Stimulated activated CD4-positive, alpha-beta T cell treated with anti-CD3 and anti-CD28 coated beads, Interleukin-15, amount 100 ng/mL, for 1 hour (primary cell): ENCODE data around the gene NBEAL1.
A peak's percentile ranks its signal among the peaks of the same experiment; 100 is the strongest.
"Not testable (repeated sequence)": the region's sequence is repeated elsewhere in the genome, so short reads cannot be mapped to it uniquely, and the experiment has no call there.

Experiments used
- DNase-seq, 2 donors: peaks; one replicate each; pipeline ENCODE4 v3.0.0-alpha.2; 2020; ENCODE audit warnings: low read depth in 1 of 2, low spot score in 1 of 2

NBEAL1 gene

DNA sequence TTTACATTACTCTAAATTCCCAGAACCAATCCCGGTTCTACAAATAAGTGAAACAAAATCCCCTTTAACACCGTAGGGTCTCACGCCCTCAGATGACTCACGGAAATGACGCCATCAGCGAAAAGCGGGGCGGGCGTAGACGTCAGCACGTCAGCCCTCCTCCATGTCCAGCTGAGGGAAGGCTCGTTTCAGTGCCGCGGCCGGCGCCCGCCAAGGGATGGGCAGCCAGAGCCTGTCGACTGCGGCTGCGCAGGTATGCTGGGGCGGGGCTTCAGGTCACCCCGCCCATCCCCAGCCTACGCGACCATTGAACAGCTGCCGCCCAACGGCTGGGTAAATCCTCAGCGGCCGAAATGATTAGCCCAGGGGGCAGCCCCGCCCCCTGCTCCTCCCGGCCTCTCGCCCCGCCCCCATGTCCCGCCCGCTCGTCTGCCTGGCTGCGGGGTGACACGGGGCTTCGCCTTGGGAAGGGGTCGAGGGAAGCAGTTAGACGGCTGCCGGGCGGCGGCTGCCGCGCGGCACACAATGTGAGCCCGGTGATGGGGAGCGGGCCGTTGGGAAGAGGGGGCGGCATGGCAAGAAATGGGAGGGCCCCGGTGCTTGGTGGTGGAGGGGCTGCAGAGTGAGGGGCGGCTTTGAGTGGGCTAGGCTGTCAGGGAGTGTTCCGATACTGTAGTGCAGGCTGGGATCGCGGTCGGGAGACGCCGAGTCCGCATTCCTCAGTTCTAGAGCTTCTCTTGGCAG, at the start of gene NBEAL1:
Gene NBEAL1, plus strand, starts transcription at position 420 of the 744 bp plus-strand sequence. CDS start 1,510 bp downstream, outside the sequence.
- peak; percentile 90 to 94 for DNase-seq

DNA sequence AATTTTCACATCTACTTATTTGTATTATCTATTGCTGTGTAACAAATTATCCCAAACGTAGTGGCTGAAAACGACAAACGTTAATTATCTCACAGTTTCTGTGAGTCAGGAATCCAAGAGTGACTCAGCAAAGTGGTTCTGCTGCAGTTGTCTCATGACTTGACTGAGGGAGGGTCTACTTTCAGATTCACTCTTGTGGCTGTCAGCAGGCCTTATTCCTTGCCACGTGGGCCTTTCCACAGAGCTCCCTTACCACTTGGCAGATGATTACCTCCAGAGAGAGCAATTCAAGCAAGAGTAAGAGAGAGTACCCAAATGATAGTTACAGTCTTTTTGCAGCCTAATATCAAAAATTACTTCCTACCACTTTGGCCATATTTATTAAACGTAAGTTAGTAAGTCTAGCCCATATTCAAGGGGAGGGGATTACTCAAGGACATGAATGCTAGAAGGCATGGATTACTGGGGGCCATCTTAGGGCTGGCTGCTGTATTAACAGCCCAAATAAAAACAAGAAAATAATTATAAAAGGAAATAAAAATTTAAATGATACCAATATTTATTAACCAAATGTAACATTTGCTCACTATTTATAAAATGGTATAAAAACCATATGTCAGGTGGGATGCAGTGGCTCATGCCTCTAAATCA, 48.7 kb upstream of the NBEAL1 start:
- DNase-seq, result no peak

DNA sequence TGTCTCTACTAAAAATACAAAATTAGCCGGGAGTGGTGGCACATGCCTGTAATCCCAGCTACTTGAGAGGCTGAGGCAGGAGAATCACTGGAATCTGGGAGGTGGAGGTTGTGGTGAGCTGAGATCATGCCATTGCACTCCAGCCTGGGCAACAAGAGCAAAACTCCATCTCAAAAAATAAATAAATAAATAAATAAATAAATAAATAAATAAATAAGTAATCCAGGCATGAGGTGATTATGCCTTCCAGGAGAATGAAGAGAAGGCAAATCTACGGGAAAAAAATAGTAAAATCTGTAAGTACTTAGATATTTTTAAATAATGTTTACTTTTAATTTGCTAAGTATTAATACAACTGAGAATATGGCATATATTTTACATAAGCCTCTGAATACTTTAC, 45.3 kb upstream of the NBEAL1 start:
- DNase-seq, result not testable (repeated sequence)

DNA sequence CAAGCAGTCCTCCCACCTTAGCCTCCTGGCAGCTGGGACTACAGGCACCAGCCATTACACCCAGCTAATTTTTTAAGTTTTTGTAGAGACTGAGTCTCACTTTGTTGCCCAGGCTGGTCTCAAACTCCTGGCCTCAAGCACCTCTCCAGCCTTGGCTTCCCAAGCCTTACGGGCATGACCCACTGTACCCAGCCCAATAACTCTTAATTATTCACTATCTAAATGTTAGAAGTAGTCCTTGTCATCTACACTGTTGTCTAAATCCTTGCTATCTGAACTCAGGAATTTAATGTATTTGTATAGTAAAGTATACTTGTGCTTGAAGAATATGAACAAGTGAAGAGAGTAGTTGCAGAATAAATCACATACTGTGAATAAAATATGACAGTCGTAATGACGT, 37.9 kb upstream of the NBEAL1 start:
- no peak for DNase-seq

DNA sequence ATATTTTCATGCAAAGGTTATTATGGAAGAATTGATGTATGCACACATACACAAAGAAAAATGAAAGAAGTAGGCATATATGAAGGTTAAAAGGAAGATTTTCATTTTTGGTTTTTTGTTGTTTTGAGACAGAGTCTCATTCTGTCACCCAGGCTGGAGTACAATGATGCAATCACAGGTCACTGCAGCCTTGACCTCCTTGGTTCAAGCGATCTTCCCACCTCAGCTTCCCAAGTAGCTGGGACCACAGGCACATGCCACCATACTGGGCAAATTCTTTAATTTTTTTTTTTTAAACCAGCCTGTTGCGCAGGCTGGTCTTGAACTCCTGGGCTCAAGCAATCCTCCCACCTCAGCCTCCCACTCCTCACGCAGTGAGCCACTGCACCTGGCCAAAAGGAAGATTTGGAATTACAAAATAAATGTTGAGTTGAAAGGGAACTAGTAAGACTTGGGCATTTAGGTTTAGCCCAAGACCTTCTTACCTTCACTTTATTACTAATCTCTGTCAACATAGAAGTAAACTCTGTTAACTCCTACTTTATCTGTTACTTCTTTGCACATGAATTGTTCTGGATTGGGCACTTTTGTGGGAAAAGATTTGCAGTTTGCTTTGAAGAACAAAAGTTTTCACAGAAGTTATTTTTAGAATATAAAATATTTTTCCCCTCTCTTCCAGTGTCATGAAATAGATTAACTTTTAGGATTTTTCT, 31.7 kb upstream of the NBEAL1 start:
- no peak for DNase-seq

DNA sequence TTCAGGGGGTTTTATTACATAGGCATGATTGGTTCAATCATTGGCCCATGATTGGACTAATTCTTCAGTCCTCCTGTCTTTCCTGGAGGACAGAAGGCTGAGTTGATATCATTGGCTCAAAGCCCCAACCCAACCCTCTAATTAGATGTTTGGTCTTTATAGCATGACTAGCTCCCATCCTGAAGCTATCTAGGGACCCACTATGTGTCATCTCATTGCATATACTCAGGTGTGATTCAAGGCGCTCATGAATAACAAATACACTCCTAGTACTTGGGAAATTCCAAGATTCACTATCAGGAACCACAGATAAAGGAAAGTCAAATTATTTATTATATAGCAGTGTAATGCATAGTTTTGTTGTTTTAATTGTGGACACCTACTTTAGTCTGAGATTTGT, 24.9 kb upstream of the NBEAL1 start:
- DNase-seq, result no peak

DNA sequence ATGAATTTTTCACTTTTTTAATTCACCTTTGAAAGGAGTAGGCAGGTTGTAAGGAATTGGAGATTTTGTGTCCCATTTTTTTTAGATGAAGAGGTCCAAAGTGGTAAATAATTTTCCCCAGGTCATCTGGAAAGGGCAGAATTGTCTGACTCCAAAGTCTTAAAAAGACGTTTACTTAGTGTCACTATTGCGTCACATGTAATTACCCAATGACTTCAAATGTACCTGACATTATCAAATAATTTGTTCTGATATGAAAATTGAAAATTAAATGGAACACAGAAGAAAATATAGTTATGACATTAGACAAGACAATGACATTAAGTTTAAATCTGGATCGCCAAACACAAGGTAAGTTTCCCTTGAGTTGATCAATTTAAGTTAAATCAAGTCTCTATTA, 24.2 kb upstream of the NBEAL1 start:
- DNase-seq, result no peak

DNA sequence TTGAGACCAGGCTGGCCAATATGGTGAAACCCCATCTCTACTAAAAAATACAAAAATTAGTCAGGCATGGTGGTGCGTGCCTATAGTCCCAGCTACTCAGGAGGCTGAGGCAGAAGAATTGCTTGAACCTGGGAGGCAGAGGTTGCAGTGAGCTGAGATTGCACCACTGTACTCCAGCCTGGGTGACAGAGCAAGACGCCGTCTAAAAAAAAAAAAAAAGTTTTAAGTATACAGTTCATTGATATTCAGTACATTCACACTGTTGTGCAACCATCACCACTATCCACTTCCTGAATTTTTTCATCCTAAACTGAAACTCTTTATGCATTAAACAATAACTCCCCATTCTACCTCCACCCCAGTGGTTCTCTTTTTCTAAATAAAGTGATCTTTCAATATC, 17.6 kb upstream of the NBEAL1 start:
- not testable (repeated sequence) for DNase-seq

DNA sequence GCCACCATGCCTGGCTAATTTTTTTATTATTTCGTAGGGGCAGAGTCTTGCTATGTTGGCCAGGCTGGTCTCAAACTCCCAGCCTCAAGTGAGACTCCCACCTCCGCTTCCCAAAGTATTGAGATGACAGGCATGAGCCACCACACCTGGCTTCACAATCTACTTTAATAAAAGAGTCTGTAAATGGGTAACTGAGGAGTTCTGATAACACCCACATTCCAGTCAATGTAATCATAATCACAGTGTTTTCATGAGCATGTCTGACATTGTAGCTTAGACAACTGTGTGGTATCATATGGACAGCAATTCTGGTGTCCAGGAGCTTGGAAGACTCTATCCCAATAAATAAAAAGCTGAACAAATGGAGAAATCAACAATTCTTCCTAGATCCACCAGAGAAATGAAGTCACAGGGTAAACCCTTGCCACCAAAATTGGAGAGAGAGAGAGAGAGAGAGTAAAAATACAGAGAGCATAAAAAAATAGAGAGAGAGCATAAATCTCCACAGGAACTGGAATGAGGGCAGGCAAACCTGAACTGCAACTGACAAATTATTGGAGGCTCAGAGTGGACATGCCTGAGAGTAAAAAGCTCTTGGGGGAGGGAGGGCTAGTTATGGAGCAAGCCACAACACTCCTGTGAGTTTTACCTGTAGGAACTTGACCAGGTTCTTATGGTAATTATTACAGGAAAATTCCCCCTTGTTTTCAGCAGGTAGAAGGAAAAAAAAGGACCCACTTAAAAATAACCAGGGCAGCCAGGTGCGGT, 12.4 kb upstream of the NBEAL1 start:
- DNase-seq, result no peak

DNA sequence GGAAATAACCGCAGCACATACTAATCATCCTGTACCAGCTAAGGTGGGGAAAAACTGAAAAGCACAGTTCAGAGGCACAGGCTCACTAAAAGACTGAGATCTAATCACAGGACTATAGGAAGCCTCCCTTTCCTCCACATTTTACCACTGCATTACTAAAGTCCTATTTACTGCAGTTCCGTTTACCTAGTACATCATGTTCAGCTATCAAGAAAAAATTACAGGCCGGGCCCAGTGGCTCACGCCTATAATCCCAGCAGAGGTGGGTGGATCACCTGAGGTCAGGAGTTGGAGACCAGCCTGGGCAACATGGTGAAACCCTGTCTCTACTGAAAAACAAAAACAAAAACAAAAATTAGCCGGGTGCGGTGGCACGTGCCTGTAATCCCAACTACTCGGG, 11.0 kb upstream of the NBEAL1 start:
- no peak for DNase-seq

DNA sequence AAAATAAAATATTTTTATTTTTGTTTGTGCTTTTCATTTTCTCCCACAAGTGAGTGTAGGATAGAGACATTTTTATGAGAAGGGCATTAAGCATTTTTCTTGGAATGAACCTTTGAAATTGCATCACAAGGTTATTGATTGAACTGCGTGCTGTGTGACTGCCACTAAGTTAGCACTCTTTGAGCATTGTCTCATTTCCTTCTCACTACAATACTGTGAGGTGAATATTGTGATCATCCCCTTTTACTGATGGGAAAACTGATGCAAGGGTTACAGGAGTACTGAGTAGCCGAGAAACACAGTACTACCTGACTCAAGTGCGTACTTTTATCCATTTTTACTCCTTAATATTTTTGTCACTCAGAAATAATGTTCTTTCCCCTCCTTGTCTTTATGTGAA, 2.0 kb downstream of the NBEAL1 start:
- DNase-seq, result no peak

DNA sequence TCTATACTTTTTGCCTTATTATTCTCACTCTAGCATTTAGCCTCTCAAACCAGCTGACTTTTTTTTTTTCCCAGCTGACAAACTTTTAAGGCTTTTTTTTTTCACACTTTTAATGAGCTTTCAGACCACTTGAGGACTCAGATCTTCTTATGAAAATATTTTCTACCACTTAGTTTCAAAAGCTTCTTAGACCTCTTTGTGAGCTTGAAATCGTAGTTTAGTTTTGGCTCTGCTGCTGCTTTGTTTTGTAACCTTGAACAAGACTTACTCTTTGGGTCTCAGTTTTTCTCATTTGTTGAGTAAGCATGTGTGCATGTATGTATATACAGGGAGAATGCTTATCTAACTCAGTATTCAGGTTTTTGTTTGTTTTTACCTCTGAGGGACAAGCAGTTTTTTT, 3.5 kb downstream of the NBEAL1 start:
- no peak for DNase-seq

DNA sequence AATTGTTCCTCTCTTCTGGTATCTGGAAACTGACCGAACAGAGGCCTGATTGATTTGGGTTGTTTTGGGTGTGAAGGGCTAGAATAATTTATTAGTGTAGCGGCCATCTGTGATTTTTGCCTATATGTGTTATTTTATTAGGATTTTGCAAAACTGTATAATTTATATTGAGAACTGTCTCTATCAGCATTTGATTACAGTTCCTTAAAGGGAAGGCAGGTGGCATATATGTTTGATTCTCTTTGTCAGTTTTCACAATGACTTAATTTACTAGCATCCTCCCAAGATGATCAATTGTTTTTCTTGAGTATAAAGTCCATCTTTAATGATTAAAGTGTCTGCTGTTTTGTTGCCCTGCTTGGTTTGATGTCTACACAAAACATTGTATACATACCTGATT, 4.5 kb downstream of the NBEAL1 start:
- no peak for DNase-seq

DNA sequence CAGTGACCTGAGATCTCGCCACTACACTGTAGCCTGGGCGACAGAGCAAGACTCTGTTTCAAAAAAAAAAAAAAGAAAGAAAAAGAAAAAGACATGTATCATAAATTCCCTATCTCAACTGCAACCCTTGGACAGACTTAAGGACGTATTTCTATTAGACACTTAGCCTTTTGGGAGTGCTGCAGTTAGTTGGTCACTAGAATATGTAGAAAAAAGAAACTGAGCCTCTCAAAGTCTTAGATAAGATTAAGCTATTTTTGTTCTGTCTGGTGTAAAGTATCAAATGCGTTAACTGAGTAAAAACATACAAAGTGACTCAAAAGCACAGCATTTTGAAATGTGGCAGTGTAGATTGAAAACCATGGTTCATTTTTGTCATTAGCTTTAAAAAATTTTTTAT, 7.3 kb downstream of the NBEAL1 start:
- DNase-seq, result no peak

DNA sequence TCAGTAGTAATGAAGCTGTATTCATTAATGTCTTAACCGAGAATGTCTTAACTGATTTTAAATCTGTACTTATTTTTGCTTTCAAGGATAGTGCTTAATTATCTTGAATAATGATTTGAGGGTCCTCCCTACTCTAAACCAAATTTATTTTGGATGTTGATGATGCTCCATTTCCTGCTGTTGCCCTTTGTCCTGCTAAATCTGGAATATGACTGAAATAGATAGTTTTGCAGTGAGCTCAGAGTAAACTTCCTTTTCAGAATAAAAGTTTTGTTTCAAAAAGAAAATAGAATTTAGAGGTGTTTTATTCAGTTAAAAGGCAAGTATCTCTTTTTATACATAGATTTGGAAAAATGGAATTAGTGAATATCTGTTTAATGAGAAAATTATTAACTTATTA, 8.1 kb downstream of the NBEAL1 start:
- no peak for DNase-seq

DNA sequence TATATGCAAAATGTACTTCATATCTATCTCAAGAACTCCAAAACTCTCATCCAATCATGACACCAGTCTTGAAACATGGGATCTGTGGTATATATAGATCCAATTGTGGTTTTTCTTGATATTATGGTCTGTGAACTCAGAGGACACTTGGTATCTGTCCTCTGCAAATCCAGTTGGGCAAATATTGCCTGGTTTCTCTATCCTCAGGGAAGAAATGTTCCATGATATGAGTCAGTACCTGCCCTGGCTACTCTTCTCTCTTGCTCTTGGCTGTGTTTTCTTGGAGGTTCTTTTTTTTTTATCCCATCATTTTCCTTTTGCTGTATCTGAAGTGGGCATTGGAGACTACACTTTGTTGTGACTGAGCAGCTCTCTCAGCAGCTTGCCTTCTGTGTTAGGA, 10.9 kb downstream of the NBEAL1 start:
- DNase-seq, result no peak

DNA sequence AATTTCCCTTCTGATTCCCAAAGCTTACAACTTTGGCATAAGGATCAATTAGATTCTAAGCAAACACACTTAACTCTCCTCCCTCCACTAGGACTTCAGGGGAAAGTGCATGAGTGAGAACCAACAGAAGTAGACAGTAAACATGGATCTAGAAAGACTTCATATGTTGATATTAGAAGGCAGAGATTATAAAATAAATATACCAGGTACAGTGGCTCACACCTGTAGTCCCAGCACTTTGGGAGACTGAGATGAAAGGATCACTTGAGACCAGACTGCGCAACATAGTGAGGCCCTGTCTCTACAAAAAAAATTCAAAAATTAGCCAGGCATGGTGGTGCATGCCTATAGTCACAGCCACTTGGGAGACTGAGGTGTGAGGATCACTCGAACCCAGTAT, 15.9 kb downstream of the NBEAL1 start:
- DNase-seq, result no peak

DNA sequence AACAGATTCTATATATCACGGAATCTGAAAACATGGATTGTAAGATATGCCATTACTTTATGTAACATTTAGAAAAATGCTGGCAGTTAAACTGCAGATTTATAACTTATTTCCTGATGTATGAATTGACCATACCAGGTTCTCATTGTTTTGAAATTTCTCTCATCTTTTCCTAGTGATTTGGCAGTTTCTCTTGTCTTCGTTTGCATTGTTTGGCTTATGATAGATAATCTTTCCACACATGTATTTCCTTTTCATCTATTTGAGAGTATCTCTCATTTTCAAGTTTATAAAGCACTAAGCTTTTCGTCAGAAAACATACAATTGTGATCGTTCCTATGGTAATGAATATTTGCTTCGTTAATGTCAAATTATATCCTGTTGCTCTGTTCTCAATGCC, 16.3 kb downstream of the NBEAL1 start:
- no peak for DNase-seq

DNA sequence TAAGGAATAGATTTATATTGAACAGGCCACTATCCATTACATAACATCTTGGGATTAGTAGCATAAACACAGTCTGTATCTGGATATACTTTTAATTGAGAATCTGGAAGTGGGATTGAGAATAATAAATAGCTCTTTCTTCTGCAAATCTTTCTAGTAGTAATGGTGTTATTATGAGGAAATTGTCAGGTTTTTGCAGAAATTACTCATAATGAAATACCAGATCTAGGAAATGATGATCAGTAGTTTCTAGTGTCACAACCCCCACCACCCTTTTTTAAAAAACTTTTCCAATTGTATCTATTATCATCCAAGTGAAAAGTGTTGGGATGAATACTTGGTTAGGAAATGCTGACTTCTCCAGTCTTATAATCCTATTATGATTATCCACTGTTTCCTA, 18.7 kb downstream of the NBEAL1 start:
- no peak for DNase-seq

DNA sequence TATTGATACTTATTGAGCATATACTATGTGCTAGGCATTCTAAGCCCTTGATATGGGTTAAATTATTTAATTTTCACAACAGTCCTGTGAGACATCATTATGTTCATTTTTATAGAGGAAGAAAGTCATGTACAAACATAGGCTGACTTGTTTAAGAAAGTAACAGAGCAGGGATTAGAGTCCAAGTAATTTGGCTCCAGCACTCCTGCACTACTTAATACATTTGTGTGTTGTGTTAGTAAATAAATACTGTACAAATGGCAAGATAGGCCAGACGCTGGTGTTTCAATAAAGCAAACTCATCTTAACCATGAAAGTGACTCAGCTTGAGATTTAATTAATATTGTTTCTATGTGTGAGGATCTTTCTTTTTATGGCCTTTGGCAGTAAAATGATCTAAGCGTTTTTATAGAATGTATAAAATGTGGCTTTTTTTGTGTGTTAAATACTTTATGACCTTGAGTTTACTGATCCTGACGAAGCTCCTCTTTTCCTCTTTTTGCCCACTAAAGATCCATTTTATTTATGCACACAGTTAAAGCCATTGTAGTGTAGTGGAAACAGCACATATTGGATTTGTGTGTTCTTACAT, 21.3 kb downstream of the NBEAL1 start:
- DNase-seq, result no peak

DNA sequence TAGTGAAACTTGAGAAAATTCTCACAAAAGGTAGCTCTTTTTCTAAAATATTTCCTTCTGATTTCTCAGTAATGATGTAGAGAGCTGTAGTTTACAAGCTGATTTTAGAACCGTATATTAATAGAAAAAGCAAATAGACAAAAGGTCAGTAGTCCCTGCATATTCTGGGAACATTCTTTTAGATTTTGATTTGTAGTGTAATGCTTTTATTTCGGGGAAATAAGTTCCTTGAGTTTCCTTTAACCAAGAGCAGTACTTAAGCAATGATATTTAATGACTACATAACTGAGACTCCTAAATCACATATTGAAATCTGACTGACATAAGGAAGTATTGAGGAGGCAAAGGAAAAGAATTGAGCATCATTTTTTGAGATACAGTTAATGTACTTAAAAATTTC, 22.4 kb downstream of the NBEAL1 start:
- no peak for DNase-seq
